ENCODE results near the gene ARMC9. TPM values are rescaled to one million over a fixed set of nuclear protein-coding genes. Genes with fewer than 3 reads are reported as not detected.

The ARMC9 gene
- total RNA-seq, 6 donors from 2014 or later: 26.7 to 145 (median 61.0) TPM

DNA sequence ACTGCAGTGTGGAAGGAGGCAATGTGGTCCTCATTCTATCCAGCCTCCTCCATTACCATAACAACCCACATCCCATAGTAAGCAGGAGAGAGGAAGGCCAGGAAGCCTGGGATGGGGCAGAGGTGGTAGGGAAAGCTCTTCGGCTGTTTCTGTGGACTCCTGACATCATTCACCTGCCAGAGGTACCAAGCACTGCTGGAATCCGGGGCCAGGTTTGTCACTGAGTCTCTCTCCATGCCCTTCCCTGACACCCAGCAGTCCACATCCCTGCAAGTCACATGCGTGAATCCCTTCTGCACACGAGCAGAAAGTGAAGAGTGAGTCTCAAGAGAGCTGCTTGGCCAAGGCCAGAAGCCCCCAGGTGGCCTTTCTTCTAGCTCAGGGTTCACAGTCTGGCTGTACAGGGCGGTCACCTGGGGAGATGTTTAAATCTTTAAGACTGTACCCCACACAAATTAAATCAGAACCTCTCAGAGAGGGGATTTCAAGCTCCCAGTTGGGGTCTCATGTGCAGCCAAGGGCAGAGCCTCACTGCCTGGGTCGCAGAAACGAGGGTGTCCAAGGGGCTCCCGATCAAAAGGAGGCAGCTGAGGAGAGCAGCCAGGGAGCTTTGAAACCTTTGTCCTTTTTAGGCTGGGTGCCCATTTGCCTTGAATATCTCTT, 94.2 kb downstream of the ARMC9 start:
- Histone ChIP-seq H3K27ac (peak overlapping the region in 2 of 4 donors; percentile 31 to 50), H3K4me3 (no peak overlapping the region), H3K9me3 (no peaks in the 10 kb centered on the region), H3K36me3 (peaks cover 0 to 3% (median 0%) of the 10 kb centered on the region in 4 donors), H3K4me1 (peaks cover 7 to 24% (median 22%) of the 10 kb centered on the region in 4 donors), H3K27me3 (no peaks in the 10 kb centered on the region)
- DNase-seq (no peak), ATAC-seq (ENCODE audit: low FRiP score in 2 of 2) (no peak)
- WGBS, 2 donors: 78 to 81% methylated on average over 6 to 8 of the region's 8 CpGs
- TF ChIP-seq, protein P1, sequence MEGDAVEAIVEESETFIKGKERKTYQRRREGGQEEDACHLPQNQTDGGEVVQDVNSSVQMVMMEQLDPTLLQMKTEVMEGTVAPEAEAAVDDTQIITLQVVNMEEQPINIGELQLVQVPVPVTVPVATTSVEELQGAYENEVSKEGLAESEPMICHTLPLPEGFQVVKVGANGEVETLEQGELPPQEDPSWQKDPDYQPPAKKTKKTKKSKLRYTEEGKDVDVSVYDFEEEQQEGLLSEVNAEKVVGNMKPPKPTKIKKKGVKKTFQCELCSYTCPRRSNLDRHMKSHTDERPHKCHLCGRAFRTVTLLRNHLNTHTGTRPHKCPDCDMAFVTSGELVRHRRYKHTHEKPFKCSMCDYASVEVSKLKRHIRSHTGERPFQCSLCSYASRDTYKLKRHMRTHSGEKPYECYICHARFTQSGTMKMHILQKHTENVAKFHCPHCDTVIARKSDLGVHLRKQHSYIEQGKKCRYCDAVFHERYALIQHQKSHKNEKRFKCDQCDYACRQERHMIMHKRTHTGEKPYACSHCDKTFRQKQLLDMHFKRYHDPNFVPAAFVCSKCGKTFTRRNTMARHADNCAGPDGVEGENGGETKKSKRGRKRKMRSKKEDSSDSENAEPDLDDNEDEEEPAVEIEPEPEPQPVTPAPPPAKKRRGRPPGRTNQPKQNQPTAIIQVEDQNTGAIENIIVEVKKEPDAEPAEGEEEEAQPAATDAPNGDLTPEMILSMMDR (IDR thresholded peaks at IDR 0.05): no peak
- TF ChIP-seq POLR2AphosphoS5 (IDR thresholded peaks at IDR 0.05) (no peak), EP300 (IDR thresholded peaks at IDR 0.05) (no peak), POLR2A (IDR thresholded peaks at IDR 0.05) (no peak)

- TF ChIP-seq POLR2A (IDR thresholded peaks at IDR 0.05) (no peak), EP300 (IDR thresholded peaks at IDR 0.05) (no peak), POLR2AphosphoS5 (IDR thresholded peaks at IDR 0.05) (no peak)
- Histone ChIP-seq H3K27ac (peak overlapping the region in 1 of 4 donors; percentile 31), H3K27me3 (no peaks in the 10 kb centered on the region), H3K4me3 (no peak overlapping the region), H3K9me3 (no peaks in the 10 kb centered on the region), H3K4me1 (peaks cover 7 to 24% (median 22%) of the 10 kb centered on the region in 4 donors), H3K36me3 (peaks cover 0 to 3% (median 0%) of the 10 kb centered on the region in 4 donors)
- WGBS, 2 donors: 87 to 88% methylated on average over 4 of the region's 4 CpGs
- ATAC-seq (ENCODE audit: low FRiP score in 2 of 2): no peak
- no peak for DNase-seq
Measured at GRCh38 chr2:231293163-231293562, 94.7 kb downstream of the ARMC9 start.

GRCh38 chr2:231294116-231294515, 95.7 kb downstream of the ARMC9 start:
- Histone ChIP-seq H3K27ac (peak overlapping the region in 1 of 4 donors; percentile 5), H3K9me3 (no peaks in the 10 kb centered on the region), H3K27me3 (no peaks in the 10 kb centered on the region), H3K4me3 (no peak overlapping the region), H3K4me1 (peaks cover 7 to 30% (median 28%) of the 10 kb centered on the region in 4 donors), H3K36me3 (peaks cover 0 to 3% (median 0%) of the 10 kb centered on the region in 4 donors)
- WGBS, 2 donors: 77 to 93% methylated on average over 5 to 7 of the region's 7 CpGs
- TF ChIP-seq, protein P1 (IDR thresholded peaks at IDR 0.05): no peak
- TF ChIP-seq EP300 (IDR thresholded peaks at IDR 0.05) (no peak), POLR2AphosphoS5 (IDR thresholded peaks at IDR 0.05) (no peak), POLR2A (IDR thresholded peaks at IDR 0.05) (no peak)
- DNase-seq: no peak
- no peak for ATAC-seq (ENCODE audit: low FRiP score in 2 of 2)

GRCh38 chr2:231294571-231295362, 96.3 kb downstream of the ARMC9 start:
- WGBS, 2 donors: 68 to 79% methylated on average over 10 of the region's 10 CpGs
- Histone ChIP-seq H3K4me3 (no peak overlapping the region), H3K36me3 (peaks cover 0 to 3% (median 0%) of the 10 kb centered on the region in 4 donors), H3K27me3 (no peaks in the 10 kb centered on the region), H3K27ac (peak overlapping the region in 1 of 4 donors; percentile 5), H3K9me3 (no peaks in the 10 kb centered on the region), H3K4me1 (peaks cover 12 to 37% (median 33%) of the 10 kb centered on the region in 4 donors)
- DNase-seq (no peak), ATAC-seq (ENCODE audit: low FRiP score in 2 of 2) (peak in 1 of 2 donors; percentile 7)
- no peak for TF ChIP-seq POLR2AphosphoS5 (IDR thresholded peaks at IDR 0.05)
- no peak for TF ChIP-seq POLR2A (IDR thresholded peaks at IDR 0.05)
- TF ChIP-seq, protein P1 (IDR thresholded peaks at IDR 0.05): no peak
- no peak for TF ChIP-seq EP300 (IDR thresholded peaks at IDR 0.05)

DNA sequence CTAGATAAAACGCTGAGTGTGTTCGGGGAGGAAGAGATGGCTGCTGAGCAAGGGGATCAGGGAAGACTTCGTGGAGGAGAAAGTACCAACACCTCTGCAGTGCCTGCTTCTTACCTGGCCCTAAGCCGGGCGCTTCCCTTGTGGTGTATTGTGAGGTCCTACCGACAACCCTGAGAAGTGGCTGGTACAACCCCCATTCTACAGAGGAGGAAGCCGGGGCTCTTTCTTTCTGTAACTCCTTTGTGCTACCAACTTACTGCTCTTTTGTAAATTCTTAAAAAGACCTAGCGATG, 96.9 kb downstream of the ARMC9 start:
- TF ChIP-seq POLR2A (IDR thresholded peaks at IDR 0.05) (no peak), POLR2AphosphoS5 (IDR thresholded peaks at IDR 0.05) (no peak), EP300 (IDR thresholded peaks at IDR 0.05) (no peak)
- TF ChIP-seq, protein P1 (IDR thresholded peaks at IDR 0.05): no peak
- Histone ChIP-seq H3K4me1 (peaks cover 12 to 41% (median 37%) of the 10 kb centered on the region in 4 donors), H3K27me3 (no peaks in the 10 kb centered on the region), H3K4me3 (no peak overlapping the region), H3K36me3 (peaks cover 0 to 3% (median 0%) of the 10 kb centered on the region in 4 donors), H3K27ac (no peak overlapping the region), H3K9me3 (no peaks in the 10 kb centered on the region)
- ATAC-seq (ENCODE audit: low FRiP score in 2 of 2) (no peak), DNase-seq (no peak)
- WGBS, 2 donors: 85 to 88% methylated on average over 7 to 8 of the region's 8 CpGs

Data from upper lobe of left lung (tissue), 6 donors.